Measurements from ENCODE around the gene SYNGR1. TPM values are rescaled to one million over a fixed set of nuclear protein-coding genes. Genes with fewer than 3 reads are reported as not detected.
A peak's percentile ranks its signal among the peaks of the same experiment; 100 is the strongest.

The SYNGR1 gene
- total and polyA plus RNA-seq, 2 experiments from 2014 or later, result 30.9 to 37.0 TPM

DNA sequence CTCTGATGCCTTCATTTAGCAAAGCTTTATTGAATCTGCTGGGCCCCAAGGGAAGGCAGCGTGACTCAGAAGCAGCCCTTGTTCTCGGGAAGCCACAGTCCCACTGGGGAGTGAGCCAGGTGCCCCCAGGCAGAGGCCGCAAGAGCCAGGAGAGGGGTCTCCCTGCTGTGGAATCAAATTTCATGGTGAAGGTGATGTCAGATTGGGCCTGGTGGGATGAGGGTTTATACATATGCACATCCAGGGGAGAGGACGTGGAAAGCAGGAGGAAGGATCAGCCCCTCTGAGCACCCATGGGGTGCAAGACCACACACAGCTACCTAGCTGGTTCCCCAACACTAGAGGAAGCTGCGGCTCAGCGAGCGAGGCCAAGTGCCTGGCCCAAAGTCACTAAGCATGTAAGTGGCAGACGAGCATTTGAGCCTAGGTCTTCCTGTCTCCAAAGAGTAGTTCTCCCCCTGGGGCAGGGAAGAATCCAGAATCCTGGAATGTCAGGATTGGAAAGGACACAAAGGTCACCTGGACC is 2.0 kb downstream of the SYNGR1 start (continued):
- TF ChIP-seq, protein P1, sequence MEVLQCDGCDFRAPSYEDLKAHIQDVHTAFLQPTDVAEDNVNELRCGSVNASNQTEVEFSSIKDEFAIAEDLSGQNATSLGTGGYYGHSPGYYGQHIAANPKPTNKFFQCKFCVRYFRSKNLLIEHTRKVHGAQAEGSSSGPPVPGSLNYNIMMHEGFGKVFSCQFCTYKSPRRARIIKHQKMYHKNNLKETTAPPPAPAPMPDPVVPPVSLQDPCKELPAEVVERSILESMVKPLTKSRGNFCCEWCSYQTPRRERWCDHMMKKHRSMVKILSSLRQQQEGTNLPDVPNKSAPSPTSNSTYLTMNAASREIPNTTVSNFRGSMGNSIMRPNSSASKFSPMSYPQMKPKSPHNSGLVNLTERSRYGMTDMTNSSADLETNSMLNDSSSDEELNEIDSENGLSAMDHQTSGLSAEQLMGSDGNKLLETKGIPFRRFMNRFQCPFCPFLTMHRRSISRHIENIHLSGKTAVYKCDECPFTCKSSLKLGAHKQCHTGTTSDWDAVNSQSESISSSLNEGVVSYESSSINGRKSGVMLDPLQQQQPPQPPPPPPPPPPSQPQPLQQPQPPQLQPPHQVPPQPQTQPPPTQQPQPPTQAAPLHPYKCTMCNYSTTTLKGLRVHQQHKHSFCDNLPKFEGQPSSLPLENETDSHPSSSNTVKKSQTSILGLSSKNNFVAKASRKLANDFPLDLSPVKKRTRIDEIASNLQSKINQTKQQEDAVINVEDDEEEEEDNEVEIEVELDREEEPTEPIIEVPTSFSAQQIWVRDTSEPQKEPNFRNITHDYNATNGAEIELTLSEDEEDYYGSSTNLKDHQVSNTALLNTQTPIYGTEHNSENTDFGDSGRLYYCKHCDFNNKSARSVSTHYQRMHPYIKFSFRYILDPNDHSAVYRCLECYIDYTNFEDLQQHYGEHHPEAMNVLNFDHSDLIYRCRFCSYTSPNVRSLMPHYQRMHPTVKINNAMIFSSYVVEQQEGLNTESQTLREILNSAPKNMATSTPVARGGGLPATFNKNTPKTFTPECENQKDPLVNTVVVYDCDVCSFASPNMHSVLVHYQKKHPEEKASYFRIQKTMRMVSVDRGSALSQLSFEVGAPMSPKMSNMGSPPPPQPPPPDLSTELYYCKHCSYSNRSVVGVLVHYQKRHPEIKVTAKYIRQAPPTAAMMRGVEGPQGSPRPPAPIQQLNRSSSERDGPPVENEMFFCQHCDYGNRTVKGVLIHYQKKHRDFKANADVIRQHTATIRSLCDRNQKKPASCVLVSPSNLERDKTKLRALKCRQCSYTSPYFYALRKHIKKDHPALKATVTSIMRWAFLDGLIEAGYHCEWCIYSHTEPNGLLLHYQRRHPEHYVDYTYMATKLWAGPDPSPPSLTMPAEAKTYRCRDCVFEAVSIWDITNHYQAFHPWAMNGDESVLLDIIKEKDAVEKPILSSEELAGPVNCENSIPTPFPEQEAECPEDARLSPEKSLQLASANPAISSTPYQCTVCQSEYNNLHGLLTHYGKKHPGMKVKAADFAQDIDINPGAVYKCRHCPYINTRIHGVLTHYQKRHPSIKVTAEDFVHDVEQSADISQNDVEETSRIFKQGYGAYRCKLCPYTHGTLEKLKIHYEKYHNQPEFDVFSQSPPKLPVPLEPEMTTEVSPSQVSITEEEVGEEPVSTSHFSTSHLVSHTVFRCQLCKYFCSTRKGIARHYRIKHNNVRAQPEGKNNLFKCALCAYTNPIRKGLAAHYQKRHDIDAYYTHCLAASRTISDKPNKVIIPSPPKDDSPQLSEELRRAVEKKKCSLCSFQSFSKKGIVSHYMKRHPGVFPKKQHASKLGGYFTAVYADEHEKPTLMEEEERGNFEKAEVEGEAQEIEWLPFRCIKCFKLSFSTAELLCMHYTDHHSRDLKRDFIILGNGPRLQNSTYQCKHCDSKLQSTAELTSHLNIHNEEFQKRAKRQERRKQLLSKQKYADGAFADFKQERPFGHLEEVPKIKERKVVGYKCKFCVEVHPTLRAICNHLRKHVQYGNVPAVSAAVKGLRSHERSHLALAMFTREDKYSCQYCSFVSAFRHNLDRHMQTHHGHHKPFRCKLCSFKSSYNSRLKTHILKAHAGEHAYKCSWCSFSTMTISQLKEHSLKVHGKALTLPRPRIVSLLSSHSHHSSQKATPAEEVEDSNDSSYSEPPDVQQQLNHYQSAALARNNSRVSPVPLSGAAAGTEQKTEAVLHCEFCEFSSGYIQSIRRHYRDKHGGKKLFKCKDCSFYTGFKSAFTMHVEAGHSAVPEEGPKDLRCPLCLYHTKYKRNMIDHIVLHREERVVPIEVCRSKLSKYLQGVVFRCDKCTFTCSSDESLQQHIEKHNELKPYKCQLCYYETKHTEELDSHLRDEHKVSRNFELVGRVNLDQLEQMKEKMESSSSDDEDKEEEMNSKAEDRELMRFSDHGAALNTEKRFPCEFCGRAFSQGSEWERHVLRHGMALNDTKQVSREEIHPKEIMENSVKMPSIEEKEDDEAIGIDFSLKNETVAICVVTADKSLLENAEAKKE (CRISPR knock-in tag; IDR thresholded peaks at IDR 0.05), result no peak
- TF ChIP-seq EZH2phosphoT487 (IDR thresholded peaks at IDR 0.05; ENCODE audit: unreplicated experiment) (no peak), ZNF114 (CRISPR knock-in tag; IDR thresholded peaks at IDR 0.05) (no peak)

DNA sequence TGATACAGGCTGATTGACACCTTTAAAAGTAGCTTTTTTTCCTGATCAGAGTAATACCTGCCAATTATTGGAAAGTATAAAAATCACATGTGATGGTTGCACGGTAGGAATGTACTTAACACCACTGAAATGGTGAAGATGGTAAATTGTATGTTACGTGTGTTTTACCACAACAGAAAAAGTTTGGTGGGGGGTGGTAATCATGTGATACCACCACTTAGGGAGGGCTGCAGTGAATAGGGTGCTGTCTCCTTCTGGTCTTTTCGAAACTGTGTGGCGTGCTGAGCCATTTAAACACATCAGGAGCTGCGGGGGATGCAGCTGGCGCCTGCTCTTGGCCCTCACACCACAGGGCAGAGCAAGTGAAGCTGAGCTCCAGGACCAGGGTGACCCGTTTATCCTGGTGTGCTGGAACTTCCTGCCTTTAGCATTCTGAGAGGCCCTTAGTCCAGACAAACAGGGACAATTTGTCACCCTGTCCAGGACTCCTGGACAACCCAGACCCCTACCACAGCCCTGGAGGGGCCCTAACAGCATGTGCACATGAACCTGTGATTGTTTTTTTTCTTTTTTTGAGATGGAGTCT is 2.6 kb downstream of the SYNGR1 start:
- Mint-ChIP-seq H3K27me3 (ENCODE audit: insufficient read depth, low read depth, poor library complexity) (peaks cover 12% of the 10 kb centered on the region), H3K36me3 (ENCODE audit: low read depth) (no peaks in the 10 kb centered on the region), H3K4me1 (peaks cover 25% of the 10 kb centered on the region), H3K9me3 (no peaks in the 10 kb centered on the region), H3K27ac (no peak overlapping the region), H3K4me3 (no peak overlapping the region)
- no peak for DNase-seq (ENCODE audit: low spot score)
- H3K4me2 ChIP-seq, result peak overlapping the region; percentile 87
- peaks cover 5% of the 10 kb centered on the region; the same call in 1 of the 2 replicates for H3F3A ChIP-seq (replicated peaks; ENCODE audit: low read depth)
- H3K27me3 ChIP-seq (ENCODE audit: insufficient read depth), result peaks cover 5% of the 10 kb centered on the region
- H4K20me1 ChIP-seq (replicated peaks; ENCODE audit: insufficient read depth), result no peaks in the 10 kb centered on the region; the same call in 1 of the 2 replicates
- H3K4me3 ChIP-seq, result no peak overlapping the region; the same call in 1 of the 2 replicates
- H2AFZ ChIP-seq, result no peak overlapping the region
- ATAC-seq, result no peak
- peaks cover 12% of the 10 kb centered on the region for H3K79me2 ChIP-seq (replicated peaks; ENCODE audit: insufficient read depth)
- H3K4me1 ChIP-seq (ENCODE audit: insufficient read depth), result peaks cover 17% of the 10 kb centered on the region
- H3K36me3 ChIP-seq (ENCODE audit: insufficient read depth), result no peaks in the 10 kb centered on the region
- no peaks in the 10 kb centered on the region for H3K9me2 ChIP-seq (ENCODE audit: insufficient read depth)
- 0 out of 2 replicates have a peak overlapping the region, but pooled peaks have one; percentile 42 for H3K27ac ChIP-seq (ENCODE audit: low read depth)
- TF ChIP-seq, protein P2, sequence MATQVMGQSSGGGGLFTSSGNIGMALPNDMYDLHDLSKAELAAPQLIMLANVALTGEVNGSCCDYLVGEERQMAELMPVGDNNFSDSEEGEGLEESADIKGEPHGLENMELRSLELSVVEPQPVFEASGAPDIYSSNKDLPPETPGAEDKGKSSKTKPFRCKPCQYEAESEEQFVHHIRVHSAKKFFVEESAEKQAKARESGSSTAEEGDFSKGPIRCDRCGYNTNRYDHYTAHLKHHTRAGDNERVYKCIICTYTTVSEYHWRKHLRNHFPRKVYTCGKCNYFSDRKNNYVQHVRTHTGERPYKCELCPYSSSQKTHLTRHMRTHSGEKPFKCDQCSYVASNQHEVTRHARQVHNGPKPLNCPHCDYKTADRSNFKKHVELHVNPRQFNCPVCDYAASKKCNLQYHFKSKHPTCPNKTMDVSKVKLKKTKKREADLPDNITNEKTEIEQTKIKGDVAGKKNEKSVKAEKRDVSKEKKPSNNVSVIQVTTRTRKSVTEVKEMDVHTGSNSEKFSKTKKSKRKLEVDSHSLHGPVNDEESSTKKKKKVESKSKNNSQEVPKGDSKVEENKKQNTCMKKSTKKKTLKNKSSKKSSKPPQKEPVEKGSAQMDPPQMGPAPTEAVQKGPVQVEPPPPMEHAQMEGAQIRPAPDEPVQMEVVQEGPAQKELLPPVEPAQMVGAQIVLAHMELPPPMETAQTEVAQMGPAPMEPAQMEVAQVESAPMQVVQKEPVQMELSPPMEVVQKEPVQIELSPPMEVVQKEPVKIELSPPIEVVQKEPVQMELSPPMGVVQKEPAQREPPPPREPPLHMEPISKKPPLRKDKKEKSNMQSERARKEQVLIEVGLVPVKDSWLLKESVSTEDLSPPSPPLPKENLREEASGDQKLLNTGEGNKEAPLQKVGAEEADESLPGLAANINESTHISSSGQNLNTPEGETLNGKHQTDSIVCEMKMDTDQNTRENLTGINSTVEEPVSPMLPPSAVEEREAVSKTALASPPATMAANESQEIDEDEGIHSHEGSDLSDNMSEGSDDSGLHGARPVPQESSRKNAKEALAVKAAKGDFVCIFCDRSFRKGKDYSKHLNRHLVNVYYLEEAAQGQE (IDR thresholded peaks at IDR 0.05; ENCODE audit: unreplicated experiment), result no peak
- TF ChIP-seq ZNF114 (CRISPR knock-in tag; IDR thresholded peaks at IDR 0.05), result no peak
- TF ChIP-seq, protein P3, sequence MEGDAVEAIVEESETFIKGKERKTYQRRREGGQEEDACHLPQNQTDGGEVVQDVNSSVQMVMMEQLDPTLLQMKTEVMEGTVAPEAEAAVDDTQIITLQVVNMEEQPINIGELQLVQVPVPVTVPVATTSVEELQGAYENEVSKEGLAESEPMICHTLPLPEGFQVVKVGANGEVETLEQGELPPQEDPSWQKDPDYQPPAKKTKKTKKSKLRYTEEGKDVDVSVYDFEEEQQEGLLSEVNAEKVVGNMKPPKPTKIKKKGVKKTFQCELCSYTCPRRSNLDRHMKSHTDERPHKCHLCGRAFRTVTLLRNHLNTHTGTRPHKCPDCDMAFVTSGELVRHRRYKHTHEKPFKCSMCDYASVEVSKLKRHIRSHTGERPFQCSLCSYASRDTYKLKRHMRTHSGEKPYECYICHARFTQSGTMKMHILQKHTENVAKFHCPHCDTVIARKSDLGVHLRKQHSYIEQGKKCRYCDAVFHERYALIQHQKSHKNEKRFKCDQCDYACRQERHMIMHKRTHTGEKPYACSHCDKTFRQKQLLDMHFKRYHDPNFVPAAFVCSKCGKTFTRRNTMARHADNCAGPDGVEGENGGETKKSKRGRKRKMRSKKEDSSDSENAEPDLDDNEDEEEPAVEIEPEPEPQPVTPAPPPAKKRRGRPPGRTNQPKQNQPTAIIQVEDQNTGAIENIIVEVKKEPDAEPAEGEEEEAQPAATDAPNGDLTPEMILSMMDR (conservative IDR thresholded peaks at IDR 0.05; ENCODE audit: low read depth in 2 of 2), result no peak
- TF ChIP-seq EZH2phosphoT487 (IDR thresholded peaks at IDR 0.05; ENCODE audit: unreplicated experiment), result no peak
- TF ChIP-seq EZH2 (IDR thresholded peaks at IDR 0.05; ENCODE audit: low read depth, unreplicated experiment), result no peak
- TF ChIP-seq, protein P4, sequence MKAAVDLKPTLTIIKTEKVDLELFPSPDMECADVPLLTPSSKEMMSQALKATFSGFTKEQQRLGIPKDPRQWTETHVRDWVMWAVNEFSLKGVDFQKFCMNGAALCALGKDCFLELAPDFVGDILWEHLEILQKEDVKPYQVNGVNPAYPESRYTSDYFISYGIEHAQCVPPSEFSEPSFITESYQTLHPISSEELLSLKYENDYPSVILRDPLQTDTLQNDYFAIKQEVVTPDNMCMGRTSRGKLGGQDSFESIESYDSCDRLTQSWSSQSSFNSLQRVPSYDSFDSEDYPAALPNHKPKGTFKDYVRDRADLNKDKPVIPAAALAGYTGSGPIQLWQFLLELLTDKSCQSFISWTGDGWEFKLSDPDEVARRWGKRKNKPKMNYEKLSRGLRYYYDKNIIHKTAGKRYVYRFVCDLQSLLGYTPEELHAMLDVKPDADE (IDR thresholded peaks at IDR 0.05), result no peak
- no peak for TF ChIP-seq NANOG (IDR thresholded peaks at IDR 0.05; ENCODE audit: borderline replicate concordance)
- TF ChIP-seq POLR2AphosphoS5 (IDR thresholded peaks at IDR 0.05; ENCODE audit: low read depth), result no peak
- no peak for TF ChIP-seq JUNB (IDR thresholded peaks at IDR 0.05; ENCODE audit: unreplicated experiment)
- TF ChIP-seq ZNF331 (CRISPR knock-in tag; IDR thresholded peaks at IDR 0.05; ENCODE audit: low read depth), result no peak
